H9 (cell line): Measurements from ENCODE around the gene TIMM8A. TPM values are rescaled to one million over a fixed set of nuclear protein-coding genes. Genes with fewer than 3 reads are reported as not detected.

ENCODE experiments used
- DNase-seq: peaks from one replicate; pipeline ENCODE4 v3.0.0-alpha.2; 2017
- H2AFZ ChIP-seq: one replicate; pipeline ENCODE4 v1.6.1; 2013; ENCODE audit warnings: mild to moderate bottlenecking, low read length, control low read depth, moderate library complexity
- H2AK5ac ChIP-seq: 2 replicates; pipeline ENCODE4 v1.6.1; 2013; ENCODE audit warnings: low read length, control low read depth, mixed read lengths; ENCODE audit not compliant: insufficient read length
- H2BK120ac ChIP-seq: one replicate; pipeline ENCODE4 v1.6.1; 2013; ENCODE audit warnings: low read depth, mild to moderate bottlenecking, low read length, control low read depth, inconsistent platforms; ENCODE audit not compliant: poor library complexity, severe bottlenecking
- H2BK12ac ChIP-seq: 2 replicates; pipeline ENCODE4 v1.6.1; 2013; ENCODE audit warnings: low read length, control low read depth, mixed read lengths, low read depth; ENCODE audit not compliant: insufficient read length
- H2BK15ac ChIP-seq: 2 replicates; pipeline ENCODE4 v1.6.1; 2013; ENCODE audit warnings: low read depth, low read length, control low read depth
- H2BK20ac ChIP-seq: one replicate; pipeline ENCODE4 v1.6.1; 2013; ENCODE audit warnings: low read depth, mild to moderate bottlenecking, low read length, control low read depth, inconsistent platforms; ENCODE audit not compliant: poor library complexity, severe bottlenecking
- H2BK5ac ChIP-seq: 2 replicates; pipeline ENCODE4 v1.6.1; 2013; ENCODE audit warnings: low read length, control low read depth, mixed read lengths; ENCODE audit not compliant: insufficient read length
- H3K14ac ChIP-seq: 2 replicates; pipeline ENCODE4 v1.6.1; 2013; ENCODE audit warnings: low read length, control low read depth; ENCODE audit not compliant: insufficient read depth
- H3K18ac ChIP-seq: 2 replicates; pipeline ENCODE4 v1.6.1; 2013; ENCODE audit warnings: low read depth, mild to moderate bottlenecking, mixed read lengths, low read length, control low read depth; ENCODE audit not compliant: insufficient read length
- H3K23ac ChIP-seq: 2 replicates; pipeline ENCODE4 v1.6.1; 2013; ENCODE audit warnings: low read length, control low read depth, mixed read lengths, low read depth; ENCODE audit not compliant: insufficient read length
- H3K23me2 ChIP-seq: 2 replicates; pipeline ENCODE4 v1.6.1; 2013; ENCODE audit warnings: low read depth, mild to moderate bottlenecking, mixed read lengths, low read length, control low read depth; ENCODE audit not compliant: insufficient read length, poor library complexity, severe bottlenecking
- H3K27ac ChIP-seq: 2 replicates; pipeline ENCODE4 v1.5.1; 2013; ENCODE audit warnings: low read length, control low read depth, mixed read lengths, low read depth; ENCODE audit not compliant: insufficient read length
- H3K27me3 ChIP-seq: 2 replicates; pipeline ENCODE4 v1.6.1; 2013; ENCODE audit warnings: low read length, control low read depth, inconsistent platforms; ENCODE audit not compliant: insufficient read depth
- H3K4ac ChIP-seq: 2 replicates; pipeline ENCODE4 v1.6.1; 2013; ENCODE audit warnings: low read depth, mild to moderate bottlenecking, control low read depth, inconsistent platforms, low read length, moderate library complexity
- H3K4me1 ChIP-seq: 2 replicates; pipeline ENCODE4 v1.6.1; 2013; ENCODE audit warnings: low read length, control low read depth, inconsistent platforms; ENCODE audit not compliant: insufficient read depth
- H3K4me2 ChIP-seq: 2 replicates; pipeline ENCODE4 v1.6.1; 2013; ENCODE audit warnings: low read length, control low read depth, mixed read lengths; ENCODE audit not compliant: insufficient read length, insufficient read depth
- H3K56ac ChIP-seq: 2 replicates; pipeline ENCODE4 v1.6.1; 2013; ENCODE audit warnings: low read depth, mild to moderate bottlenecking, mixed read lengths, low read length, control low read depth; ENCODE audit not compliant: insufficient read length
- H3K79me1 ChIP-seq: 2 replicates; pipeline ENCODE4 v1.6.1; 2013; ENCODE audit warnings: low read depth, mild to moderate bottlenecking, moderate library complexity, low read length, control low read depth, inconsistent platforms; ENCODE audit not compliant: insufficient read depth, poor library complexity, severe bottlenecking
- H3K79me2 ChIP-seq: 2 replicates; pipeline ENCODE4 v1.6.1; 2013; ENCODE audit warnings: low read length, control low read depth, inconsistent platforms; ENCODE audit not compliant: insufficient read depth
- H3K9ac ChIP-seq: 2 replicates; pipeline ENCODE4 v1.6.1; 2013; ENCODE audit warnings: low read length, control low read depth, mixed read lengths; ENCODE audit not compliant: insufficient read length; ENCODE audit errors: extremely low read depth
- H3K9me3 ChIP-seq: one replicate; pipeline ENCODE4 v1.6.1; 2013; ENCODE audit warnings: low read depth, low read length, inconsistent platforms; ENCODE audit not compliant: control insufficient read depth
- H3T11ph ChIP-seq: one replicate; pipeline ENCODE4 v1.6.1; 2013; ENCODE audit warnings: mild to moderate bottlenecking, low read length, control low read depth, inconsistent platforms
- H4K20me1 ChIP-seq: one replicate; pipeline ENCODE4 v1.6.1; 2013; ENCODE audit not compliant: control insufficient read depth, insufficient read length, insufficient read depth
- H4K5ac ChIP-seq: 2 replicates; pipeline ENCODE4 v1.6.1; 2013; ENCODE audit warnings: low read depth, mild to moderate bottlenecking, mixed read lengths, low read length, control low read depth; ENCODE audit not compliant: insufficient read length
- H4K8ac ChIP-seq: replicated peaks from 2 replicates; pipeline ENCODE4 v1.6.1; 2013; ENCODE audit warnings: low read length, control low read depth, mixed read lengths, low read depth; ENCODE audit not compliant: insufficient read length
- H4K91ac ChIP-seq: 2 replicates; pipeline ENCODE4 v1.6.1; 2013; ENCODE audit warnings: low read depth, mild to moderate bottlenecking, moderate library complexity, mixed read lengths, low read length, control low read depth; ENCODE audit not compliant: insufficient read length
- H3K27ac Mint-ChIP-seq, 3 experiments: 2 replicates in 2 of 3; 3 replicates in 1 of 3; pipeline ENCODE4 v1.8.0; 2020 to 2021; ENCODE audit warnings: mixed read lengths in 3 of 3, mild to moderate bottlenecking in 1 of 3, moderate library complexity in 1 of 3
- H3K27me3 Mint-ChIP-seq: 2 replicates; pipeline ENCODE4 v1.8.0; 2021; ENCODE audit warnings: low read depth, mild to moderate bottlenecking, moderate library complexity, mixed read lengths
- H3K36me3 Mint-ChIP-seq, 3 experiments: 2 replicates in 2 of 3; 3 replicates in 1 of 3; pipeline ENCODE4 v1.8.0; 2020 to 2021; ENCODE audit warnings: low read depth in 3 of 3, mixed read lengths in 3 of 3; ENCODE audit not compliant: insufficient read depth in 1 of 3
- H3K4me1 Mint-ChIP-seq, 2 experiments: 2 replicates each; pipeline ENCODE4 v1.8.0; 2020; ENCODE audit warnings: mixed read lengths in 2 of 2
- H3K4me3 Mint-ChIP-seq, 2 experiments: 2 replicates in 1 of 2; 3 replicates in 1 of 2; pipeline ENCODE4 v1.8.0; 2020 to 2021; ENCODE audit warnings: mild to moderate bottlenecking in 2 of 2, mixed read lengths in 2 of 2, moderate library complexity in 1 of 2
- H3K9me3 Mint-ChIP-seq, 2 experiments: 2 replicates in 1 of 2; 3 replicates in 1 of 2; pipeline ENCODE4 v1.8.0; 2020; ENCODE audit warnings: mild to moderate bottlenecking in 2 of 2, mixed read lengths in 2 of 2, moderate library complexity in 1 of 2
- WGBS: extraction: QIAGEN DNeasy Blood & Tissue Kit; methylation state at CpG from one replicate; pipeline ENCODE4 v1.1.7; 2013; ENCODE audit warnings: missing lambda C conversion rate, low lambda C conversion rate, mixed read lengths; ENCODE audit not compliant: insufficient read length; ENCODE audit errors: extremely low coverage; 5-methylcytosine and 5-hydroxymethylcytosine counted together
- total RNA-seq: library from RNA; stranded (reverse); gene quantifications from 2 replicates; pipeline ENCODE4 v1.2.1, GENCODE V29; 2021
- TF ChIP-seq, protein P1 (sequence below): fragments of 200-600 bp; sonication (generic); conservative IDR thresholded peaks from 3 replicates; pipeline ENCODE4 v1.8.0; 2021; ENCODE audit warnings: antibody characterized with exemption, mild to moderate bottlenecking

TIMM8A gene
- total RNA-seq, 1 experiment from 2014 or later, result 40.2 TPM

DNA sequence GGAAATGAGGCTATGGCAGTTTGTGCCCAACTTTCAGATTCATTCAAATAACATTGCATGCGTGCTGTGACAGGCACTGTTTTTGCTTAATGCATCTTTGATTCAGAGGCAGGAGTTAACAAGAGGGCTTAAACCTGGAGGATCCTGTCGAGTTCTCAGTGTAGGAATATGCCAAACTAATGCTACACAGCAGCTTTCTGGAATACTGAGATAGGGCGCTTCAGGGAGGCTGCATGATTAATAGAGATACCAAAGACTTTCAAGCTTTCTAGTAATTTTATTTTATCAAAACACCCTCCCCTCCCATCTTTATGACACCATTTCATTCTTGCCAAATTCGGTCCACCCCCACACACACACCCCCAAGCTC, 636 bp upstream of the TIMM8A start:
- H2AK5ac ChIP-seq, result no peak overlapping the region
- peaks cover 3% of the 10 kb centered on the region for H3K23me2 ChIP-seq
- Mint-ChIP-seq H3K36me3 (peaks cover 13 to 30% (median 13%) of the 10 kb centered on the region in 3 experiments; a peak in 6 of 7 replicates), H3K27ac (peak overlapping the region; percentile 72 to 95 (median 91); a peak in 6 of 7 replicates), H3K4me1 (peaks cover 5 to 11% of the 10 kb centered on the region in 2 experiments; a peak in 3 of 4 replicates), H3K27me3 (no peaks in the 10 kb centered on the region), H3K9me3 (peaks cover 56 to 63% of the 10 kb centered on the region in 2 experiments), H3K4me3 (peak overlapping the region; percentile 89 to 93)
- H2BK15ac ChIP-seq, result no peak overlapping the region
- no peaks in the 10 kb centered on the region for H4K20me1 ChIP-seq
- H3K4ac ChIP-seq, result no peak overlapping the region
- no peaks in the 10 kb centered on the region for H3K27me3 ChIP-seq
- H3K9ac ChIP-seq, result peak overlapping the region; percentile 87
- no peaks in the 10 kb centered on the region for H3K79me1 ChIP-seq
- no peaks in the 10 kb centered on the region for H3K4me1 ChIP-seq
- H3K27ac ChIP-seq, result peak overlapping the region; percentile 5
- no peak overlapping the region for H2BK120ac ChIP-seq
- H2BK20ac ChIP-seq, result no peak overlapping the region
- peaks cover 27% of the 10 kb centered on the region for H3K9me3 ChIP-seq
- no peak overlapping the region for H4K91ac ChIP-seq
- no peak for DNase-seq
- peak overlapping the region; percentile 7 for H3K18ac ChIP-seq
- peak overlapping the region; percentile 91 for H3K4me2 ChIP-seq
- 100% methylated on average over 1 of the region's 4 CpGs for WGBS
- H2AFZ ChIP-seq, result no peak overlapping the region
- H3K23ac ChIP-seq, result no peak overlapping the region
- H2BK12ac ChIP-seq, result no peak overlapping the region
- H2BK5ac ChIP-seq, result no peak overlapping the region
- no peak overlapping the region for H3K14ac ChIP-seq
- peaks cover 10% of the 10 kb centered on the region; the same call in 1 of the 2 replicates for H3K79me2 ChIP-seq
- H3K56ac ChIP-seq, result no peak overlapping the region
- no peak overlapping the region for H4K5ac ChIP-seq
- TF ChIP-seq, protein P1, sequence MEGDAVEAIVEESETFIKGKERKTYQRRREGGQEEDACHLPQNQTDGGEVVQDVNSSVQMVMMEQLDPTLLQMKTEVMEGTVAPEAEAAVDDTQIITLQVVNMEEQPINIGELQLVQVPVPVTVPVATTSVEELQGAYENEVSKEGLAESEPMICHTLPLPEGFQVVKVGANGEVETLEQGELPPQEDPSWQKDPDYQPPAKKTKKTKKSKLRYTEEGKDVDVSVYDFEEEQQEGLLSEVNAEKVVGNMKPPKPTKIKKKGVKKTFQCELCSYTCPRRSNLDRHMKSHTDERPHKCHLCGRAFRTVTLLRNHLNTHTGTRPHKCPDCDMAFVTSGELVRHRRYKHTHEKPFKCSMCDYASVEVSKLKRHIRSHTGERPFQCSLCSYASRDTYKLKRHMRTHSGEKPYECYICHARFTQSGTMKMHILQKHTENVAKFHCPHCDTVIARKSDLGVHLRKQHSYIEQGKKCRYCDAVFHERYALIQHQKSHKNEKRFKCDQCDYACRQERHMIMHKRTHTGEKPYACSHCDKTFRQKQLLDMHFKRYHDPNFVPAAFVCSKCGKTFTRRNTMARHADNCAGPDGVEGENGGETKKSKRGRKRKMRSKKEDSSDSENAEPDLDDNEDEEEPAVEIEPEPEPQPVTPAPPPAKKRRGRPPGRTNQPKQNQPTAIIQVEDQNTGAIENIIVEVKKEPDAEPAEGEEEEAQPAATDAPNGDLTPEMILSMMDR, result no peak
- H3T11ph ChIP-seq, result no peak overlapping the region
- H4K8ac ChIP-seq, result no peak overlapping the region
